Activated CD8-positive, alpha-beta memory T cell treated with anti-CD3 and anti-CD28 coated beads for 24 hours (primary cell): ENCODE data around the gene MR1.

Experiments
- DNase-seq: peaks from one replicate; pipeline ENCODE4 v3.0.0-alpha.2; 2020

MR1 gene

GRCh38 chr1:181033799-181034451, at the start of gene MR1:
Gene MR1 (plus strand): TSS chr1:181033983. CDS start chr1:181034008, 25 bp downstream.
- DNase-seq: no peak

- DNase-seq: no peak
Observed at GRCh38 chr1:180988253-180988752, 45.5 kb upstream of the MR1 start.

- DNase-seq: no peak
Observed at GRCh38 chr1:180994262-180994661, 39.5 kb upstream of the MR1 start.

- no peak for DNase-seq
Observed at GRCh38 chr1:180997843-180998504, 35.8 kb upstream of the MR1 start.

- no peak for DNase-seq
Observed at GRCh38 chr1:181001091-181001780, 32.5 kb upstream of the MR1 start.

- no peak for DNase-seq
Observed at GRCh38 chr1:181002582-181003172, 31.1 kb upstream of the MR1 start.

- no peak for DNase-seq
Observed at GRCh38 chr1:181010789-181011188, 23.0 kb upstream of the MR1 start.

- DNase-seq: no peak
Observed at GRCh38 chr1:181011301-181012202, 22.2 kb upstream of the MR1 start.

GRCh38 chr1:181012203-181012745, 21.5 kb upstream of the MR1 start:
- no peak for DNase-seq

- no peak for DNase-seq
Observed at GRCh38 chr1:181013144-181013543, 20.6 kb upstream of the MR1 start.

- DNase-seq: no peak
Observed at GRCh38 chr1:181014477-181015250, 19.1 kb upstream of the MR1 start.

- no peak for DNase-seq
Observed at GRCh38 chr1:181015251-181015615, 18.6 kb upstream of the MR1 start.

GRCh38 chr1:181016563-181016962, 17.2 kb upstream of the MR1 start:
- DNase-seq: no peak

- no peak for DNase-seq
Observed at GRCh38 chr1:181018901-181019681, 14.7 kb upstream of the MR1 start.

- no peak for DNase-seq
Observed at GRCh38 chr1:181021159-181021558, 12.6 kb upstream of the MR1 start.

- peak; percentile 87 for DNase-seq
Observed at GRCh38 chr1:181021811-181022434, 11.9 kb upstream of the MR1 start.

GRCh38 chr1:181023265-181024057, 10.3 kb upstream of the MR1 start:
- no peak for DNase-seq

GRCh38 chr1:181028196-181028595, 5.6 kb upstream of the MR1 start:
- no peak for DNase-seq

- no peak for DNase-seq
Observed at GRCh38 chr1:181028615-181029014, 5.2 kb upstream of the MR1 start.
